ENCODE data around the gene CACNA2D3. TPM values are rescaled to one million over a fixed set of nuclear protein-coding genes. Genes with fewer than 3 reads are reported as not detected.

CACNA2D3 gene
- total RNA-seq, 4 donors from 2014 or later: 0.27 to 1.5 (median 0.79) TPM

GRCh38 chr3:54691289-54691771, 569.0 kb downstream of the CACNA2D3 start:
- H3K4me3 ChIP-seq (ENCODE audit: low read depth, poor library complexity, severe bottlenecking): no peak overlapping the region
- DNase-seq (ENCODE audit: low spot score in 2 of 2): no peak
- 47 to 49% methylated on average over 2 of the region's 2 CpGs for WGBS, 2 donors
- TF ChIP-seq POLR2A (IDR thresholded peaks at IDR 0.05): no peak
- TF ChIP-seq, protein P1, sequence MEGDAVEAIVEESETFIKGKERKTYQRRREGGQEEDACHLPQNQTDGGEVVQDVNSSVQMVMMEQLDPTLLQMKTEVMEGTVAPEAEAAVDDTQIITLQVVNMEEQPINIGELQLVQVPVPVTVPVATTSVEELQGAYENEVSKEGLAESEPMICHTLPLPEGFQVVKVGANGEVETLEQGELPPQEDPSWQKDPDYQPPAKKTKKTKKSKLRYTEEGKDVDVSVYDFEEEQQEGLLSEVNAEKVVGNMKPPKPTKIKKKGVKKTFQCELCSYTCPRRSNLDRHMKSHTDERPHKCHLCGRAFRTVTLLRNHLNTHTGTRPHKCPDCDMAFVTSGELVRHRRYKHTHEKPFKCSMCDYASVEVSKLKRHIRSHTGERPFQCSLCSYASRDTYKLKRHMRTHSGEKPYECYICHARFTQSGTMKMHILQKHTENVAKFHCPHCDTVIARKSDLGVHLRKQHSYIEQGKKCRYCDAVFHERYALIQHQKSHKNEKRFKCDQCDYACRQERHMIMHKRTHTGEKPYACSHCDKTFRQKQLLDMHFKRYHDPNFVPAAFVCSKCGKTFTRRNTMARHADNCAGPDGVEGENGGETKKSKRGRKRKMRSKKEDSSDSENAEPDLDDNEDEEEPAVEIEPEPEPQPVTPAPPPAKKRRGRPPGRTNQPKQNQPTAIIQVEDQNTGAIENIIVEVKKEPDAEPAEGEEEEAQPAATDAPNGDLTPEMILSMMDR (IDR thresholded peaks at IDR 0.05): no peak
- intact Hi-C loops (cut with DNase I; ENCODE audit: low total_unique reads): no loop called here

- intact Hi-C loops (cut with DNase I; ENCODE audit: low total_unique reads): no loop called here
- H3K4me3 ChIP-seq (ENCODE audit: low read depth, poor library complexity, severe bottlenecking): no peak overlapping the region
- TF ChIP-seq, protein P1 (IDR thresholded peaks at IDR 0.05): no peak
- no peak for TF ChIP-seq POLR2A (IDR thresholded peaks at IDR 0.05)
- WGBS, 2 donors: 77 to 78% methylated on average over 3 of the region's 3 CpGs
- no peak for DNase-seq (ENCODE audit: low spot score in 2 of 2)
Observed at GRCh38 chr3:54696313-54696712, 574.0 kb downstream of the CACNA2D3 start.

DNA sequence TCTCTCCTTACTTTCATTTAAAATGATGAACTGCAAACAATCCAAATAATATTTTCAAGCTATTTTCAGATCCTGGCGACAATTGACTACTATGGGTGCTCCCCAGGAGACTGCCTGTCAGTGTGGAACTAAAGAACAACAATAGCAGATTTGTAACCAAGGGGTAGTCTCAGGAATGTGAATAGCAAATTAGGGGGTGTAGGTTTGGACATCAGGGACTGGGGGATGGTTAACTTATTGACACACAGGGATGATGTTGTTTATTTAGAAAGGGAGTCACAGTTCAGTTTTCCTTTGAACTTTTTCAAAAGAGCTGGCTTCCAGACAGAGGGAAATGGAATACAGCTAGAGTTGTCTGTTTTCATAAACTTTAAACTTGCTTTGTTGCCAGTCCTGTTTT, 575.7 kb downstream of the CACNA2D3 start:
- no peak overlapping the region for H3K4me3 ChIP-seq (ENCODE audit: low read depth, poor library complexity, severe bottlenecking)
- 45 to 48% methylated on average over 1 of the region's 1 CpG for WGBS, 2 donors
- no peak for TF ChIP-seq POLR2A (IDR thresholded peaks at IDR 0.05)
- TF ChIP-seq, protein P1 (IDR thresholded peaks at IDR 0.05): no peak
- intact Hi-C loops (cut with DNase I; ENCODE audit: low total_unique reads): no loop called here
- no peak for DNase-seq (ENCODE audit: low spot score in 2 of 2)

- 43 to 58% methylated on average over 1 of the region's 1 CpG for WGBS, 2 donors
- DNase-seq (ENCODE audit: low spot score in 2 of 2): no peak
- no peak overlapping the region for H3K4me3 ChIP-seq (ENCODE audit: low read depth, poor library complexity, severe bottlenecking)
- intact Hi-C loops (cut with DNase I; ENCODE audit: low total_unique reads): no loop called here
- no peak for TF ChIP-seq POLR2A (IDR thresholded peaks at IDR 0.05)
- TF ChIP-seq, protein P1 (IDR thresholded peaks at IDR 0.05): no peak
Observed at GRCh38 chr3:54703923-54704322, 581.6 kb downstream of the CACNA2D3 start.

GRCh38 chr3:54705730-54706129, 583.4 kb downstream of the CACNA2D3 start:
- no peak overlapping the region for H3K4me3 ChIP-seq (ENCODE audit: low read depth, poor library complexity, severe bottlenecking)
- TF ChIP-seq, protein P1 (IDR thresholded peaks at IDR 0.05): no peak
- no peak for TF ChIP-seq POLR2A (IDR thresholded peaks at IDR 0.05)
- no peak for DNase-seq (ENCODE audit: low spot score in 2 of 2)
- 56 to 94% methylated on average over 3 of the region's 3 CpGs for WGBS, 2 donors
- intact Hi-C loops (cut with DNase I; ENCODE audit: low total_unique reads): no loop called here

GRCh38 chr3:54706738-54707137, 584.4 kb downstream of the CACNA2D3 start:
- 90 to 94% methylated on average over 3 of the region's 3 CpGs for WGBS, 2 donors
- no peak for TF ChIP-seq POLR2A (IDR thresholded peaks at IDR 0.05)
- TF ChIP-seq, protein P1 (IDR thresholded peaks at IDR 0.05): no peak
- no peak overlapping the region for H3K4me3 ChIP-seq (ENCODE audit: low read depth, poor library complexity, severe bottlenecking)
- intact Hi-C loops (cut with DNase I; ENCODE audit: low total_unique reads): no loop called here
- no peak for DNase-seq (ENCODE audit: low spot score in 2 of 2)

Data from lower leg skin (tissue), 4 donors.